GM21825 (cell line): Measurements from ENCODE around the gene GNG12.

Experiments used
- ATAC-seq: cut with Tn5 transposase; IDR thresholded peaks from one replicate; pipeline ENCODE4 v1.9.1; 2021; ENCODE audit warnings: mild to moderate bottlenecking, moderate library complexity; ENCODE audit not compliant: unreplicated experiment

The GNG12 gene

GRCh38 chr1:67816095-67816475 lies 17.2 kb downstream of the GNG12 start:
- no peak for ATAC-seq

- ATAC-seq = no peak
Observed at GRCh38 chr1:67815303-67816094, 17.8 kb downstream of the GNG12 start.

- ATAC-seq = no peak
Observed at GRCh38 chr1:67814121-67814772, 19.0 kb downstream of the GNG12 start.

- no peak for ATAC-seq
Observed at GRCh38 chr1:67812226-67812625, 21.0 kb downstream of the GNG12 start.

- ATAC-seq = no peak
Observed at GRCh38 chr1:67811781-67812180, 21.5 kb downstream of the GNG12 start.

GRCh38 chr1:67809887-67810286 lies 23.4 kb downstream of the GNG12 start:
- no peak for ATAC-seq

GRCh38 chr1:67807282-67807681 lies 26.0 kb downstream of the GNG12 start:
- no peak for ATAC-seq

- ATAC-seq = no peak
Observed at GRCh38 chr1:67804710-67805109, 28.6 kb downstream of the GNG12 start.

GRCh38 chr1:67803380-67804279 lies 29.6 kb downstream of the GNG12 start:
- ATAC-seq = no peak

- ATAC-seq = no peak
Observed at GRCh38 chr1:67802565-67802964, 30.7 kb downstream of the GNG12 start.

- no peak for ATAC-seq
Observed at GRCh38 chr1:67801903-67802302, 31.4 kb downstream of the GNG12 start.

- ATAC-seq = no peak
Observed at GRCh38 chr1:67795179-67795912, 37.9 kb downstream of the GNG12 start.

- ATAC-seq = no peak
Observed at GRCh38 chr1:67793562-67793961, 39.7 kb downstream of the GNG12 start.

GRCh38 chr1:67792741-67793458 lies 40.4 kb downstream of the GNG12 start:
- no peak for ATAC-seq

GRCh38 chr1:67792103-67792502 lies 41.2 kb downstream of the GNG12 start:
- no peak for ATAC-seq

GRCh38 chr1:67791686-67792085 lies 41.6 kb downstream of the GNG12 start:
- no peak for ATAC-seq

GRCh38 chr1:67791261-67791660 lies 42.0 kb downstream of the GNG12 start:
- ATAC-seq = no peak

- ATAC-seq = no peak
Observed at GRCh38 chr1:67790201-67790692, 43.0 kb downstream of the GNG12 start.

- no peak for ATAC-seq
Observed at GRCh38 chr1:67789551-67789950, 43.7 kb downstream of the GNG12 start.

GRCh38 chr1:67788904-67789303 lies 44.4 kb downstream of the GNG12 start:
- ATAC-seq = no peak
